SK-N-SH (cell line): Measurements from ENCODE around the gene KRT3.

ENCODE experiments used
- ELF1 ChIP-seq: IDR thresholded peaks from 2 replicates; pipeline ENCODE4 v1.4.0; 2012
- EP300 ChIP-seq, 2 experiments: IDR thresholded peaks; 2 replicates each; pipeline versions ENCODE4 v1.4.0 to v1.6.1; 2012; ENCODE audit warnings: borderline replicate concordance in 1 of 2, low read depth in 1 of 2, low read length in 1 of 2
- FOXJ3 ChIP-seq: sonication (generic); formaldehyde crosslinking; IDR thresholded peaks from 2 replicates; pipeline ENCODE4 v1.5.1; 2020; ENCODE audit warnings: mild to moderate bottlenecking, missing genetic modification reagents
- POLR2AphosphoS5 ChIP-seq: IDR thresholded peaks from 2 replicates; pipeline ENCODE4 v1.6.1; 2012; ENCODE audit warnings: low read depth, low read length
- RAD21 ChIP-seq: IDR thresholded peaks from 2 replicates; pipeline ENCODE4 v1.6.1; 2012; ENCODE audit warnings: mild to moderate bottlenecking, low read length
- RCOR1 ChIP-seq: fragments of 150-350 bp; IDR thresholded peaks from 2 replicates; pipeline ENCODE4 v1.6.1; 2017; ENCODE audit warnings: antibody characterized with exemption, low read length
- RXRA ChIP-seq: IDR thresholded peaks from 2 replicates; pipeline ENCODE4 v1.4.0; 2012; ENCODE audit warnings: low read depth, mild to moderate bottlenecking, borderline replicate concordance
- SIN3A ChIP-seq: IDR thresholded peaks from 2 replicates; pipeline ENCODE4 v1.6.1; 2012; ENCODE audit warnings: low read depth, mild to moderate bottlenecking, low read length, moderate library complexity, borderline replicate concordance
- TAF1 ChIP-seq: IDR thresholded peaks from 2 replicates; pipeline ENCODE4 v1.6.1; 2012; ENCODE audit warnings: low read depth, mild to moderate bottlenecking, low read length, moderate library complexity, borderline replicate concordance
- TCF12 ChIP-seq: IDR thresholded peaks from 2 replicates; pipeline ENCODE4 v1.4.0; 2012
- TF ChIP-seq, protein P1 (sequence below): IDR thresholded peaks from 2 replicates; pipeline ENCODE4 v1.6.1; 2012; ENCODE audit warnings: mild to moderate bottlenecking, low read depth, low read length, moderate library complexity
- TF ChIP-seq, protein P2 (sequence below): fragments of 200-600 bp; sonication (generic); IDR thresholded peaks from 2 replicates; pipeline ENCODE4 v1.6.1; 2017; ENCODE audit warnings: antibody characterized with exemption, mild to moderate bottlenecking, moderate library complexity
- TF ChIP-seq, protein P3 (sequence below): fragments of 150-350 bp; IDR thresholded peaks from 2 replicates; pipeline ENCODE4 v1.6.1; 2017; ENCODE audit warnings: antibody characterized with exemption, low read length, low read depth, borderline replicate concordance
- TF ChIP-seq, protein P4 (sequence below): IDR thresholded peaks from 2 replicates; pipeline ENCODE4 v1.4.0; 2012; ENCODE audit warnings: low read depth

DNA sequence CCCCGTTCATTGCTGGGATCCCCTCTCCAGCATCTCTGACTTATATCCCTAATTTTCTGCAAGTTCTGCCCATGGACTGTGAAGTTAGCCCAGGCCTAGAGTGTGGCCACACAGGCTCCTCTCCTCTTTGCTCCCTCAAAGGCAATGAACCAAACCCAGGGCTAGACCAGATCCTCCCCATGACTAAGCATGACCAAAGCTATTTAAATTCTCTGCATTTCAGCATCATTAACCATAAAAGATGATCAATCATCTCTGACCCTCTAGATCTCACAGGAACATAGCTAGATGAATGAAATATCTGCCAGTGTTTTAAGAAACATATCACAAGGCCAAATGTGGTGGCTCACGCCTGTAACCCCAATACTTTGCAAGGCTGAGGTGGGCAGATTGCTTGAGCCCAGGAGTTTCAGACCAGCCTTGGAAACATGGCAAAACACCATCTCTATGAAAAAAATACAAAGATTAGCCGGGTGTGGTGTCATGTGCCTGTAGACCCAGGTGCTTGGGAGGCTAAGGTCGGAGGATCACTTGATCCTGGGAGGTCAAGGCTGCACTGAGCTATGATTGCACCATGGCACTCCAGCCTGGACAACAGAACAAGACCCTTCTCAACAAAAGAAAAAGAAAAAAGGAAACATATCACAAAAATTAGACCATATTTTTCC lies 2.2 kb upstream of the KRT3 start:
- no peak for TF ChIP-seq ELF1
- no peak for TF ChIP-seq RAD21
- TF ChIP-seq, protein P1, sequence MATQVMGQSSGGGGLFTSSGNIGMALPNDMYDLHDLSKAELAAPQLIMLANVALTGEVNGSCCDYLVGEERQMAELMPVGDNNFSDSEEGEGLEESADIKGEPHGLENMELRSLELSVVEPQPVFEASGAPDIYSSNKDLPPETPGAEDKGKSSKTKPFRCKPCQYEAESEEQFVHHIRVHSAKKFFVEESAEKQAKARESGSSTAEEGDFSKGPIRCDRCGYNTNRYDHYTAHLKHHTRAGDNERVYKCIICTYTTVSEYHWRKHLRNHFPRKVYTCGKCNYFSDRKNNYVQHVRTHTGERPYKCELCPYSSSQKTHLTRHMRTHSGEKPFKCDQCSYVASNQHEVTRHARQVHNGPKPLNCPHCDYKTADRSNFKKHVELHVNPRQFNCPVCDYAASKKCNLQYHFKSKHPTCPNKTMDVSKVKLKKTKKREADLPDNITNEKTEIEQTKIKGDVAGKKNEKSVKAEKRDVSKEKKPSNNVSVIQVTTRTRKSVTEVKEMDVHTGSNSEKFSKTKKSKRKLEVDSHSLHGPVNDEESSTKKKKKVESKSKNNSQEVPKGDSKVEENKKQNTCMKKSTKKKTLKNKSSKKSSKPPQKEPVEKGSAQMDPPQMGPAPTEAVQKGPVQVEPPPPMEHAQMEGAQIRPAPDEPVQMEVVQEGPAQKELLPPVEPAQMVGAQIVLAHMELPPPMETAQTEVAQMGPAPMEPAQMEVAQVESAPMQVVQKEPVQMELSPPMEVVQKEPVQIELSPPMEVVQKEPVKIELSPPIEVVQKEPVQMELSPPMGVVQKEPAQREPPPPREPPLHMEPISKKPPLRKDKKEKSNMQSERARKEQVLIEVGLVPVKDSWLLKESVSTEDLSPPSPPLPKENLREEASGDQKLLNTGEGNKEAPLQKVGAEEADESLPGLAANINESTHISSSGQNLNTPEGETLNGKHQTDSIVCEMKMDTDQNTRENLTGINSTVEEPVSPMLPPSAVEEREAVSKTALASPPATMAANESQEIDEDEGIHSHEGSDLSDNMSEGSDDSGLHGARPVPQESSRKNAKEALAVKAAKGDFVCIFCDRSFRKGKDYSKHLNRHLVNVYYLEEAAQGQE: no peak
- TF ChIP-seq FOXJ3 (CRISPR knock-in tag): no peak
- TF ChIP-seq RXRA: no peak
- TF ChIP-seq POLR2AphosphoS5: no peak
- no peak for TF ChIP-seq RCOR1
- TF ChIP-seq, protein P2, sequence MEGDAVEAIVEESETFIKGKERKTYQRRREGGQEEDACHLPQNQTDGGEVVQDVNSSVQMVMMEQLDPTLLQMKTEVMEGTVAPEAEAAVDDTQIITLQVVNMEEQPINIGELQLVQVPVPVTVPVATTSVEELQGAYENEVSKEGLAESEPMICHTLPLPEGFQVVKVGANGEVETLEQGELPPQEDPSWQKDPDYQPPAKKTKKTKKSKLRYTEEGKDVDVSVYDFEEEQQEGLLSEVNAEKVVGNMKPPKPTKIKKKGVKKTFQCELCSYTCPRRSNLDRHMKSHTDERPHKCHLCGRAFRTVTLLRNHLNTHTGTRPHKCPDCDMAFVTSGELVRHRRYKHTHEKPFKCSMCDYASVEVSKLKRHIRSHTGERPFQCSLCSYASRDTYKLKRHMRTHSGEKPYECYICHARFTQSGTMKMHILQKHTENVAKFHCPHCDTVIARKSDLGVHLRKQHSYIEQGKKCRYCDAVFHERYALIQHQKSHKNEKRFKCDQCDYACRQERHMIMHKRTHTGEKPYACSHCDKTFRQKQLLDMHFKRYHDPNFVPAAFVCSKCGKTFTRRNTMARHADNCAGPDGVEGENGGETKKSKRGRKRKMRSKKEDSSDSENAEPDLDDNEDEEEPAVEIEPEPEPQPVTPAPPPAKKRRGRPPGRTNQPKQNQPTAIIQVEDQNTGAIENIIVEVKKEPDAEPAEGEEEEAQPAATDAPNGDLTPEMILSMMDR: no peak
- TF ChIP-seq, protein P3, sequence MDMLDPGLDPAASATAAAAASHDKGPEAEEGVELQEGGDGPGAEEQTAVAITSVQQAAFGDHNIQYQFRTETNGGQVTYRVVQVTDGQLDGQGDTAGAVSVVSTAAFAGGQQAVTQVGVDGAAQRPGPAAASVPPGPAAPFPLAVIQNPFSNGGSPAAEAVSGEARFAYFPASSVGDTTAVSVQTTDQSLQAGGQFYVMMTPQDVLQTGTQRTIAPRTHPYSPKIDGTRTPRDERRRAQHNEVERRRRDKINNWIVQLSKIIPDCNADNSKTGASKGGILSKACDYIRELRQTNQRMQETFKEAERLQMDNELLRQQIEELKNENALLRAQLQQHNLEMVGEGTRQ: no peak
- TF ChIP-seq TCF12: no peak
- TF ChIP-seq, protein P4, sequence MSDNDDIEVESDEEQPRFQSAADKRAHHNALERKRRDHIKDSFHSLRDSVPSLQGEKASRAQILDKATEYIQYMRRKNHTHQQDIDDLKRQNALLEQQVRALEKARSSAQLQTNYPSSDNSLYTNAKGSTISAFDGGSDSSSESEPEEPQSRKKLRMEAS: no peak
- TF ChIP-seq SIN3A: no peak
- TF ChIP-seq EP300 (IDR thresholded peaks at IDR 0.05; ENCODE audit: borderline replicate concordance in 1 of 2, low read depth in 1 of 2, low read length in 1 of 2): no peak
- no peak for TF ChIP-seq TAF1
